H1 (cell line): ENCODE data around the gene SNTG2. TPM values are rescaled to one million over a fixed set of nuclear protein-coding genes. Genes with fewer than 3 reads are reported as not detected.

ENCODE experiments used
- RFX5 ChIP-seq: IDR thresholded peaks from 2 replicates; pipeline ENCODE4 v1.6.1; 2011; ENCODE audit warnings: low read depth, low read length, improper control_type of control experiment, borderline replicate concordance
- polyA plus RNA-seq, 7 experiments: library from polyadenylated mRNA; depleted of rRNA in 3 of 7; stranded (reverse) in 5 of 7; unstranded in 2 of 7; fragments of >200 nt in 5 of 7; fragments of 200-250 nt in 2 of 7; gene quantifications; 1 replicate in 5 of 7; 2 replicates in 1 of 7; 4 replicates in 1 of 7; pipeline versions ENCODE4 v1.2.1 to v1.2.3, GENCODE V29; 2011 to 2013; ENCODE audit warnings: missing spikeins in 2 of 7, mixed read lengths in 2 of 7
- total RNA-seq: library from RNA; stranded (reverse); fragmentation: NEBNext Ultra II Directional; extraction: Animal tissue kit (Norgen Biotek cat#: 25700); gene quantifications from 2 replicates; pipeline ENCODE4 v1.2.1, GENCODE V29; 2021
- TF ChIP-seq, protein P1 (sequence below): IDR thresholded peaks from 2 replicates; pipeline ENCODE4 v1.6.1; 2012; ENCODE audit warnings: low read length, inconsistent platforms

The SNTG2 gene
- total and polyA plus RNA-seq, 2 of the 8 experiments (the other 6 are each of a cell fraction or from before 2014, with no cell fraction given), result 6.6 to 18.1 TPM

DNA sequence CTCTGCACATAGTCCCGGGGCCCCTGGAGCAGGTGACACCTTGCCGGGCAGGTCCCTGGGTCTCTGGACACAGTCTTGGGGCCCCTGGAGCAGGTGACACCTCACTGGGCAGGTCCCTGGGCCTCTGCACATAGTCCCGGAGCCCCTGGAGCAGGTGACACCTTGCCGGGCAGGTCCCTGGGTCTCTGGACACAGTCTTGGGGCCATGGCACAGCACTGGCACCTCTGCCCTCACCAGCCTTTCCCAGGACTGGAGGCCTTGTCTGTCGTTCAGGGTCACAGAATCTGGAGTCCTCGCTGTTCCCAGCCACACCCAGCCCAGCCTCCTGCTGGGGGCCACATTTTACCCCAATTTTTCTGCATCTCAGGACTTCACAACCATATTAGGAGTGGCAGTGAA lies 464.9 kb downstream of the SNTG2 start (continued):
- TF ChIP-seq, protein P1, sequence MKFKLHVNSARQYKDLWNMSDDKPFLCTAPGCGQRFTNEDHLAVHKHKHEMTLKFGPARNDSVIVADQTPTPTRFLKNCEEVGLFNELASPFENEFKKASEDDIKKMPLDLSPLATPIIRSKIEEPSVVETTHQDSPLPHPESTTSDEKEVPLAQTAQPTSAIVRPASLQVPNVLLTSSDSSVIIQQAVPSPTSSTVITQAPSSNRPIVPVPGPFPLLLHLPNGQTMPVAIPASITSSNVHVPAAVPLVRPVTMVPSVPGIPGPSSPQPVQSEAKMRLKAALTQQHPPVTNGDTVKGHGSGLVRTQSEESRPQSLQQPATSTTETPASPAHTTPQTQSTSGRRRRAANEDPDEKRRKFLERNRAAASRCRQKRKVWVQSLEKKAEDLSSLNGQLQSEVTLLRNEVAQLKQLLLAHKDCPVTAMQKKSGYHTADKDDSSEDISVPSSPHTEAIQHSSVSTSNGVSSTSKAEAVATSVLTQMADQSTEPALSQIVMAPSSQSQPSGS, result no peak
- no peak for TF ChIP-seq RFX5
